Measurements from ENCODE around the gene C1QBP.

C1QBP gene

GRCh38 chr17:5429191-5429887 is 9.6 kb downstream of the C1QBP start:
- Histone ChIP-seq H2AK5ac (ENCODE audit: low read depth, low read length) (no peak overlapping the region), H3K36me3 (replicated peaks in 1 of 2; ENCODE audit: control insufficient read depth in 2 of 2, insufficient read depth in 2 of 2, low read length in 2 of 2) (peaks cover 61 to 98% of the 10 kb centered on the region in 2 donors), H2BK120ac (ENCODE audit: low read depth, low read length) (no peak overlapping the region), H2BK12ac (ENCODE audit: low read length) (no peak overlapping the region), H3K4me1 (ENCODE audit: control insufficient read depth in 2 of 2, insufficient read depth in 1 of 2, low read depth in 1 of 2, low read length in 2 of 2) (no peaks in the 10 kb centered on the region), H2BK5ac (ENCODE audit: low read length) (no peak overlapping the region), H3K4me3 (ENCODE audit: low read length in 2 of 2) (no peak overlapping the region), H3K27me3 (ENCODE audit: control insufficient read depth in 3 of 3, insufficient read depth in 3 of 3, low read depth in 1 of 3, low read length in 3 of 3) (no peaks in the 10 kb centered on the region), H4K8ac (ENCODE audit: low read depth, low read length) (no peak overlapping the region), H4K91ac (ENCODE audit: low read depth, low read length, poor library complexity) (no peak overlapping the region), H3K4me2 (ENCODE audit: insufficient read depth, low read length, poor library complexity, severe bottlenecking) (no peak overlapping the region), H3K9ac (ENCODE audit: low read depth, low read length, poor library complexity) (no peak overlapping the region), H3K9me3 (replicated peaks in 1 of 2; ENCODE audit: control insufficient read depth in 2 of 2, insufficient read depth in 1 of 2, low read depth in 1 of 2, low read length in 2 of 2) (no peaks in the 10 kb centered on the region), H3K14ac (ENCODE audit: low read length) (no peak overlapping the region), H3K23ac (ENCODE audit: low read depth, low read length, poor library complexity) (no peak overlapping the region), H3K4ac (ENCODE audit: low read length) (no peak overlapping the region), H3K18ac (ENCODE audit: low read length) (no peak overlapping the region), H3K79me1 (ENCODE audit: low read depth, low read length) (no peaks in the 10 kb centered on the region), H3K27ac (replicated peaks; ENCODE audit: low read length) (no peak overlapping the region), H2BK15ac (ENCODE audit: low read length) (no peak overlapping the region), H2AFZ (ENCODE audit: low read length) (no peak overlapping the region)
- WGBS, 2 donors (ENCODE audit: extremely low coverage in 2 of 2, insufficient read length in 2 of 2, insufficient replicate concordance in 1 of 2): no CpG with 5 or more reads among the region's 3 CpGs
- DNase-seq (ENCODE audit: low spot score): no peak

- DNase-seq (ENCODE audit: low spot score): no peak
- Histone ChIP-seq H3K14ac (ENCODE audit: low read length) (no peak overlapping the region), H2AFZ (ENCODE audit: low read length) (no peak overlapping the region), H3K27ac (replicated peaks; ENCODE audit: low read length) (no peak overlapping the region), H2BK15ac (ENCODE audit: low read length) (no peak overlapping the region), H3K27me3 (ENCODE audit: control insufficient read depth in 3 of 3, insufficient read depth in 3 of 3, low read depth in 1 of 3, low read length in 3 of 3) (no peaks in the 10 kb centered on the region), H2BK12ac (ENCODE audit: low read length) (no peak overlapping the region), H2BK5ac (ENCODE audit: low read length) (no peak overlapping the region), H4K8ac (ENCODE audit: low read depth, low read length) (no peak overlapping the region), H3K23ac (ENCODE audit: low read depth, low read length, poor library complexity) (no peak overlapping the region), H3K4me2 (ENCODE audit: insufficient read depth, low read length, poor library complexity, severe bottlenecking) (no peak overlapping the region), H3K79me1 (ENCODE audit: low read depth, low read length) (peaks cover 2% of the 10 kb centered on the region), H3K4me1 (ENCODE audit: control insufficient read depth in 2 of 2, insufficient read depth in 1 of 2, low read depth in 1 of 2, low read length in 2 of 2) (peaks cover 2 to 5% of the 10 kb centered on the region in 2 donors), H2AK5ac (ENCODE audit: low read depth, low read length) (no peak overlapping the region), H3K18ac (ENCODE audit: low read length) (no peak overlapping the region), H3K36me3 (replicated peaks in 1 of 2; ENCODE audit: control insufficient read depth in 2 of 2, insufficient read depth in 2 of 2, low read length in 2 of 2) (peaks cover 52 to 96% of the 10 kb centered on the region in 2 donors), H2BK120ac (ENCODE audit: low read depth, low read length) (no peak overlapping the region), H4K91ac (ENCODE audit: low read depth, low read length, poor library complexity) (no peak overlapping the region), H3K9me3 (replicated peaks in 1 of 2; ENCODE audit: control insufficient read depth in 2 of 2, insufficient read depth in 1 of 2, low read depth in 1 of 2, low read length in 2 of 2) (no peaks in the 10 kb centered on the region), H3K4ac (ENCODE audit: low read length) (no peak overlapping the region), H3K9ac (ENCODE audit: low read depth, low read length, poor library complexity) (no peak overlapping the region), H3K4me3 (ENCODE audit: low read length in 2 of 2) (no peak overlapping the region)
- WGBS, 2 donors (ENCODE audit: extremely low coverage in 2 of 2, insufficient read length in 2 of 2, insufficient replicate concordance in 1 of 2): no CpG with 5 or more reads among the region's 3 CpGs
These were observed 13.1 kb downstream of the C1QBP start for GRCh38 chr17:5425826-5426225.

DNA sequence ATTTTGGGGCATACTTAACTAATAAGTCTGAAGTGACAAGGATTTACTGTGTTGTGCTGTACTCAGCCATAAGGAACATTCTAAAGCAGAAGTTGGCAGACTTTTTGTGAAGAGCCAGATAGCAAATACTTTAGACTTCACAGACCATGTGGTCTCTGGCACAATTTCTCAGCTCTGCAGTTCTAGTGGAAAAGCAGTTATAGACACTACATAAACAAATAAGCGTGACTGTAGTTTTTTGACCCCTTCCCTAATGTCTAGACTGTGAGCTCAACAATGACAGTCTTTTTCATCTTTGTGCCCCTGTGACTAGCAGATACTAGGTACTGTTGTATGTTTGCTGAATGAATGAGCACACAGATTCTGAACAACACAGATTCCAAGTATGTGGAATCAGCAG is 14.0 kb downstream of the C1QBP start:
- Histone ChIP-seq H2AFZ (ENCODE audit: low read length) (no peak overlapping the region), H3K23ac (ENCODE audit: low read depth, low read length, poor library complexity) (no peak overlapping the region), H3K27ac (replicated peaks; ENCODE audit: low read length) (no peak overlapping the region), H3K9ac (ENCODE audit: low read depth, low read length, poor library complexity) (no peak overlapping the region), H3K4me1 (ENCODE audit: control insufficient read depth in 2 of 2, insufficient read depth in 1 of 2, low read depth in 1 of 2, low read length in 2 of 2) (peaks cover 2 to 5% of the 10 kb centered on the region in 2 donors), H2BK5ac (ENCODE audit: low read length) (no peak overlapping the region), H4K91ac (ENCODE audit: low read depth, low read length, poor library complexity) (no peak overlapping the region), H3K4me2 (ENCODE audit: insufficient read depth, low read length, poor library complexity, severe bottlenecking) (no peak overlapping the region), H2BK120ac (ENCODE audit: low read depth, low read length) (no peak overlapping the region), H3K18ac (ENCODE audit: low read length) (no peak overlapping the region), H3K4ac (ENCODE audit: low read length) (no peak overlapping the region), H3K36me3 (replicated peaks in 1 of 2; ENCODE audit: control insufficient read depth in 2 of 2, insufficient read depth in 2 of 2, low read length in 2 of 2) (peaks cover 47 to 87% of the 10 kb centered on the region in 2 donors), H3K14ac (ENCODE audit: low read length) (no peak overlapping the region), H3K9me3 (replicated peaks in 1 of 2; ENCODE audit: control insufficient read depth in 2 of 2, insufficient read depth in 1 of 2, low read depth in 1 of 2, low read length in 2 of 2) (no peaks in the 10 kb centered on the region), H4K8ac (ENCODE audit: low read depth, low read length) (no peak overlapping the region), H2BK12ac (ENCODE audit: low read length) (no peak overlapping the region), H2AK5ac (ENCODE audit: low read depth, low read length) (no peak overlapping the region), H3K27me3 (ENCODE audit: control insufficient read depth in 3 of 3, insufficient read depth in 3 of 3, low read depth in 1 of 3, low read length in 3 of 3) (no peaks in the 10 kb centered on the region), H3K79me1 (ENCODE audit: low read depth, low read length) (peaks cover 2% of the 10 kb centered on the region), H3K4me3 (ENCODE audit: low read length in 2 of 2) (no peak overlapping the region), H2BK15ac (ENCODE audit: low read length) (no peak overlapping the region)
- no CpG with 5 or more reads among the region's 1 CpG for WGBS, 2 donors (ENCODE audit: extremely low coverage in 2 of 2, insufficient read length in 2 of 2, insufficient replicate concordance in 1 of 2)
- DNase-seq (ENCODE audit: low spot score): no peak

GRCh38 chr17:5422505-5422904 is 16.4 kb downstream of the C1QBP start:
- no peak overlapping the region for H3K4ac ChIP-seq (ENCODE audit: low read length)
- H2AFZ ChIP-seq (ENCODE audit: low read length): no peak overlapping the region
- H3K9ac ChIP-seq (ENCODE audit: low read depth, low read length, poor library complexity): no peak overlapping the region
- no peak overlapping the region for H4K8ac ChIP-seq (ENCODE audit: low read depth, low read length)
- no peaks in the 10 kb centered on the region for H3K9me3 ChIP-seq (replicated peaks in 1 of 2; ENCODE audit: control insufficient read depth in 2 of 2, insufficient read depth in 1 of 2, low read depth in 1 of 2, low read length in 2 of 2)
- no peak overlapping the region for H4K91ac ChIP-seq (ENCODE audit: low read depth, low read length, poor library complexity)
- peaks cover 30 to 64% of the 10 kb centered on the region in 2 donors for H3K36me3 ChIP-seq (replicated peaks in 1 of 2; ENCODE audit: control insufficient read depth in 2 of 2, insufficient read depth in 2 of 2, low read length in 2 of 2)
- no peak overlapping the region for H3K23ac ChIP-seq (ENCODE audit: low read depth, low read length, poor library complexity)
- no peaks in the 10 kb centered on the region for H3K27me3 ChIP-seq (ENCODE audit: control insufficient read depth in 3 of 3, insufficient read depth in 3 of 3, low read depth in 1 of 3, low read length in 3 of 3)
- H2BK120ac ChIP-seq (ENCODE audit: low read depth, low read length): no peak overlapping the region
- WGBS, 2 donors (ENCODE audit: extremely low coverage in 2 of 2, insufficient read length in 2 of 2, insufficient replicate concordance in 1 of 2): no CpG with 5 or more reads among the region's 2 CpGs
- H3K4me1 ChIP-seq (ENCODE audit: control insufficient read depth in 2 of 2, insufficient read depth in 1 of 2, low read depth in 1 of 2, low read length in 2 of 2): peaks cover 2 to 5% of the 10 kb centered on the region in 2 donors
- H3K4me3 ChIP-seq (ENCODE audit: low read length in 2 of 2): no peak overlapping the region
- H3K18ac ChIP-seq (ENCODE audit: low read length): no peak overlapping the region
- no peak for DNase-seq (ENCODE audit: low spot score)
- H3K4me2 ChIP-seq (ENCODE audit: insufficient read depth, low read length, poor library complexity, severe bottlenecking): no peak overlapping the region
- H2BK12ac ChIP-seq (ENCODE audit: low read length): no peak overlapping the region
- H2BK15ac ChIP-seq (ENCODE audit: low read length): no peak overlapping the region
- H2AK5ac ChIP-seq (ENCODE audit: low read depth, low read length): no peak overlapping the region
- no peak overlapping the region for H3K14ac ChIP-seq (ENCODE audit: low read length)
- H3K79me1 ChIP-seq (ENCODE audit: low read depth, low read length): peaks cover 4% of the 10 kb centered on the region
- H3K27ac ChIP-seq (replicated peaks; ENCODE audit: low read length): no peak overlapping the region
- no peak overlapping the region for H2BK5ac ChIP-seq (ENCODE audit: low read length)
